Measurements from ENCODE around the gene PRDM12. TPM values are rescaled to one million over a fixed set of nuclear protein-coding genes. Genes with fewer than 3 reads are reported as not detected.

PRDM12 gene
- total and polyA plus RNA-seq, 2 donors (not counting 1 experiment from before 2014, with no cell fraction given), result not detected

- Histone ChIP-seq H3K36me3 (ENCODE audit: control insufficient read depth, insufficient read depth, low read length) (no peaks in the 10 kb centered on the region), H3K9me3 (ENCODE audit: control insufficient read depth, insufficient read depth, low read depth, low read length) (no peaks in the 10 kb centered on the region), H3K27me3 (ENCODE audit: control insufficient read depth, insufficient read depth, low read length) (peaks cover 1% of the 10 kb centered on the region), H3K4me2 (ENCODE audit: extremely low read depth, insufficient read depth, low read length) (no peak overlapping the region), H4K20me1 (ENCODE audit: control insufficient read depth, extremely low read depth, insufficient read depth, low read length) (no peaks in the 10 kb centered on the region), H3K4me1 (ENCODE audit: control insufficient read depth, extremely low read depth, insufficient read depth, low read length) (no peaks in the 10 kb centered on the region), H2AFZ (ENCODE audit: low read length) (no peak overlapping the region), H3K79me2 (ENCODE audit: control insufficient read depth, insufficient read depth, low read length) (no peaks in the 10 kb centered on the region), H3K27ac (ENCODE audit: insufficient read depth, low read length) (no peak overlapping the region), H3K4me3 (replicated peaks in 1 of 4; ENCODE audit: control extremely low read depth in 1 of 4, insufficient read depth in 1 of 4, low read depth in 3 of 4, low read length in 4 of 4) (no peak overlapping the region), H3K9ac (ENCODE audit: insufficient read depth, low read length) (no peak overlapping the region)
- TF ChIP-seq CTCF (conservative IDR thresholded peaks at IDR 0.05 in 1 of 2, IDR thresholded peaks at IDR 0.05 in 1 of 2; ENCODE audit: low read depth in 1 of 2, low read length in 2 of 2) (no peak), EZH2 (IDR thresholded peaks at IDR 0.05; ENCODE audit: low read length, missing control alignments) (no peak)
- DNase-seq (ENCODE audit: low read depth in 2 of 2), result no peak
Measured at GRCh38 chr9:130672933-130673615, 8.7 kb downstream of the PRDM12 start.

- no peak for DNase-seq (ENCODE audit: low read depth in 2 of 2)
Measured at GRCh38 chr9:130675396-130675795, 11.0 kb downstream of the PRDM12 start.

GRCh38 chr9:130677252-130677651 lies 12.9 kb downstream of the PRDM12 start:
- Histone ChIP-seq H3K9me3 (ENCODE audit: control insufficient read depth, insufficient read depth, low read depth, low read length) (no peaks in the 10 kb centered on the region), H3K9ac (ENCODE audit: insufficient read depth, low read length) (no peak overlapping the region), H3K79me2 (ENCODE audit: control insufficient read depth, insufficient read depth, low read length) (no peaks in the 10 kb centered on the region), H3K4me3 (replicated peaks in 1 of 4; ENCODE audit: control extremely low read depth in 1 of 4, insufficient read depth in 1 of 4, low read depth in 3 of 4, low read length in 4 of 4) (no peak overlapping the region), H3K4me2 (ENCODE audit: extremely low read depth, insufficient read depth, low read length) (no peak overlapping the region), H3K4me1 (ENCODE audit: control insufficient read depth, extremely low read depth, insufficient read depth, low read length) (peaks cover 1% of the 10 kb centered on the region), H3K36me3 (ENCODE audit: control insufficient read depth, insufficient read depth, low read length) (no peaks in the 10 kb centered on the region), H3K27me3 (ENCODE audit: control insufficient read depth, insufficient read depth, low read length) (no peaks in the 10 kb centered on the region), H4K20me1 (ENCODE audit: control insufficient read depth, extremely low read depth, insufficient read depth, low read length) (no peaks in the 10 kb centered on the region), H3K27ac (ENCODE audit: insufficient read depth, low read length) (no peak overlapping the region), H2AFZ (ENCODE audit: low read length) (no peak overlapping the region)
- DNase-seq (ENCODE audit: low read depth in 2 of 2), result no peak
- no peak for TF ChIP-seq EZH2 (IDR thresholded peaks at IDR 0.05; ENCODE audit: low read length, missing control alignments)
- TF ChIP-seq CTCF (conservative IDR thresholded peaks at IDR 0.05 in 1 of 2, IDR thresholded peaks at IDR 0.05 in 1 of 2; ENCODE audit: low read depth in 1 of 2, low read length in 2 of 2), result no peak

More at GRCh38 chr9:130675396-130675795, 11.0 kb downstream of the PRDM12 start:
- no peak for TF ChIP-seq CTCF (conservative IDR thresholded peaks at IDR 0.05 in 1 of 2, IDR thresholded peaks at IDR 0.05 in 1 of 2; ENCODE audit: low read depth in 1 of 2, low read length in 2 of 2)
- no peak for TF ChIP-seq EZH2 (IDR thresholded peaks at IDR 0.05; ENCODE audit: low read length, missing control alignments)
- H3K27me3 ChIP-seq (ENCODE audit: control insufficient read depth, insufficient read depth, low read length), result no peaks in the 10 kb centered on the region
- H3K27ac ChIP-seq (ENCODE audit: insufficient read depth, low read length), result no peak overlapping the region
- H4K20me1 ChIP-seq (ENCODE audit: control insufficient read depth, extremely low read depth, insufficient read depth, low read length), result no peaks in the 10 kb centered on the region
- H3K9ac ChIP-seq (ENCODE audit: insufficient read depth, low read length), result no peak overlapping the region
- no peaks in the 10 kb centered on the region for H3K9me3 ChIP-seq (ENCODE audit: control insufficient read depth, insufficient read depth, low read depth, low read length)
- H3K4me3 ChIP-seq (replicated peaks in 1 of 4; ENCODE audit: control extremely low read depth in 1 of 4, insufficient read depth in 1 of 4, low read depth in 3 of 4, low read length in 4 of 4), result no peak overlapping the region
- no peak overlapping the region for H3K4me2 ChIP-seq (ENCODE audit: extremely low read depth, insufficient read depth, low read length)
- H3K79me2 ChIP-seq (ENCODE audit: control insufficient read depth, insufficient read depth, low read length), result no peaks in the 10 kb centered on the region
- H2AFZ ChIP-seq (ENCODE audit: low read length), result no peak overlapping the region
- H3K4me1 ChIP-seq (ENCODE audit: control insufficient read depth, extremely low read depth, insufficient read depth, low read length), result no peaks in the 10 kb centered on the region
- no peaks in the 10 kb centered on the region for H3K36me3 ChIP-seq (ENCODE audit: control insufficient read depth, insufficient read depth, low read length)
